WERI-Rb-1 (cell line): ENCODE results near the gene MYO6.

ENCODE experiments used
- DNase-seq: peaks from one replicate; pipeline ENCODE4 v3.0.0-alpha.2; 2020
- H3K27ac ChIP-seq: fragments of 250-450 bp; sonication (Bioruptor Pico); 2 replicates; pipeline ENCODE4 v1.5.1; 2020; ENCODE audit warnings: mild to moderate bottlenecking, moderate library complexity
- H3K27me3 ChIP-seq: fragments of 250-450 bp; sonication (Bioruptor Pico); 2 replicates; pipeline ENCODE4 v1.5.1; 2021; ENCODE audit warnings: mild to moderate bottlenecking, low read depth, moderate library complexity; ENCODE audit not compliant: insufficient read depth, severe bottlenecking
- H3K36me3 ChIP-seq: fragments of 250-450 bp; sonication (Bioruptor Pico); 2 replicates; pipeline ENCODE4 v1.5.1; 2020; ENCODE audit warnings: mild to moderate bottlenecking, moderate library complexity
- H3K4me3 ChIP-seq: 2 replicates; pipeline ENCODE4 v1.5.1; 2011; ENCODE audit warnings: low read depth, mild to moderate bottlenecking, control low read depth, low read length
- H3K9me3 ChIP-seq: fragments of 250-450 bp; sonication (Bioruptor Pico); 2 replicates; pipeline ENCODE4 v1.5.1; 2021; ENCODE audit warnings: mild to moderate bottlenecking, moderate library complexity; ENCODE audit not compliant: severe bottlenecking
- CTCF ChIP-seq: IDR thresholded peaks from 2 replicates; pipeline ENCODE4 v1.5.1; 2011; ENCODE audit warnings: low read depth, mild to moderate bottlenecking, control low read depth, inconsistent platforms, low read length

MYO6 gene

GRCh38 chr6:75794351-75794846, 45.4 kb downstream of the MYO6 start:
- TF ChIP-seq CTCF, result no peak
- Histone ChIP-seq H3K4me3 (no peak overlapping the region), H3K9me3 (no peaks in the 10 kb centered on the region), H3K27ac (no peak overlapping the region), H3K27me3 (no peaks in the 10 kb centered on the region), H3K36me3 (no peaks in the 10 kb centered on the region)
- no peak for DNase-seq

DNA sequence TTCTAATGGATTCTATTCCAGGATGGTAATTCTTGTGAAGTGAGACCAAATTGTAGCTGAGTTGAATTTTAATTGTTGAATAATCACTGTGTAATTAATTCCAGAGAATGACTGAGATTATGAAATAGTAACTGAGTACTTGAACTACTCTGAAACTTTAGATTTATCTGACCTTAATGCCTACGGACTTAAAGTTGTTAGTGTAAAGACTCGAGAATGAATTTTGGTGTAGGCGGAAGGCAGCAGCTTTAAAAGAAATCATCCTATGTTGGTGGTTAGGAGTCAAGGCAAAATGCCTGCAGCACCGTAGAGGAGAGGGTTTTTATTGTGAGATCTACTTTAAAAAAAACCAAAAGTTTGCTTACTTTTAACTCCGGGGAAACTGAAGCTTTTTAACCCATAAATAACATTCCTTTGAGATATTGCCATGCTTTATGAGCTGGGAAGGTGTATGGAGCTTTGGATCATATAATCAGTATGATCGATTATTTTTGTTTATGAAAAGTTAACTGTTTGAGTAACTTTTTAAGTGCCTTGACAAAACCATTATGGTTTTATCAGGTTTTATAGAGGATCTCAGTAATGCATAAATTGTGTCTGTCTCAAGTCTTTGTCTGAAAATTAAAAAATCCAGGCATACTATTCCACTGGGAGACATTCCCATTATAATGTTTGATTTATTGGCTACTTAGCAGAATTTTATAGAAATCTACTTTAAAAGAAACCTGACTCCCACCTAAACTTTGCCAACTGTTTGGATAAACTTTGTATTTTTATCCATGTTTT, 46.1 kb downstream of the MYO6 start:
- Histone ChIP-seq H3K4me3 (no peak overlapping the region), H3K9me3 (no peaks in the 10 kb centered on the region), H3K36me3 (no peaks in the 10 kb centered on the region), H3K27me3 (no peaks in the 10 kb centered on the region), H3K27ac (no peak overlapping the region)
- DNase-seq, result no peak
- TF ChIP-seq CTCF, result no peak

DNA sequence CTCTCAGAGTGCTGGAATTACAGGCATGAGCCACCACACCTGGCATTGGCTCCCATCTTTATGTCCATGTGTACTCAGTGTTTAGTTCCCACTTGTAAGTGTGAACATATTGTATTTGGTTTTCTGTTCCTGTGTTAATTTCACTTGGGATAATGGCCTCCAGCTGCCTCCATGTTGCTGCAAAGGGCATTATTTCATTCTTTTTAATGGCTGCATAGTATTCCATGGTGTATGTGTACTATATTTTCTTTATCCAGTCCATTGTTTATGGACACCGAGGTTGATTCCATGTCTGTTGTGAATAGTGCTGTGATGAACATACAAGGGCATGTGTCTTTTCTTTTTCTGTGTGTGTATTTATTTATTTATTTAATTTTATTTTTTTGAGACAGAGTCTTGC, 47.7 kb downstream of the MYO6 start:
- TF ChIP-seq CTCF, result no peak
- Histone ChIP-seq H3K9me3 (no peaks in the 10 kb centered on the region), H3K4me3 (no peak overlapping the region), H3K27ac (no peak overlapping the region), H3K27me3 (no peaks in the 10 kb centered on the region), H3K36me3 (no peaks in the 10 kb centered on the region)
- no peak for DNase-seq

DNA sequence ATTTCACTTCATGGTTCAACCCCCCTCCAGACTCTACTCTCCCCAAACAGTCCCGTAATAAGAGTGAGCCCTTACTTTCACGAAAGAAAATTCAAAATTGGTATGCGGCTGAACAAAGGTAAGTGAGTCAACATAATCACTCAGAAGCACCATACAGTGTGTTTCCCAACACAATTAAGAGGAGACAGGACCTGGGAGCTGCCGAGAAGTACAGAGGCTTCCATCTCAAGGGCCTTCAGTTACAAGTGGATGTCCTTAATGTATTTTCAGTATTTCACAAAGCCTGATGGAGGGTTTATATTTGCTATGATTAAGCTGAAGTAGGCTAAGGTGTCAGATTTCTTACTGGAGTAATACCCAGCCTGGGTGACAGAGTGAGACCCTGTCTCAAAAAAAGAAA, 51.1 kb downstream of the MYO6 start:
- no peak overlapping the region for H3K4me3 ChIP-seq
- H3K36me3 ChIP-seq, result no peaks in the 10 kb centered on the region
- H3K27ac ChIP-seq, result no peak overlapping the region
- H3K27me3 ChIP-seq, result no peaks in the 10 kb centered on the region
- H3K9me3 ChIP-seq, result no peaks in the 10 kb centered on the region
- no peak for TF ChIP-seq CTCF
- DNase-seq, result no peak

DNA sequence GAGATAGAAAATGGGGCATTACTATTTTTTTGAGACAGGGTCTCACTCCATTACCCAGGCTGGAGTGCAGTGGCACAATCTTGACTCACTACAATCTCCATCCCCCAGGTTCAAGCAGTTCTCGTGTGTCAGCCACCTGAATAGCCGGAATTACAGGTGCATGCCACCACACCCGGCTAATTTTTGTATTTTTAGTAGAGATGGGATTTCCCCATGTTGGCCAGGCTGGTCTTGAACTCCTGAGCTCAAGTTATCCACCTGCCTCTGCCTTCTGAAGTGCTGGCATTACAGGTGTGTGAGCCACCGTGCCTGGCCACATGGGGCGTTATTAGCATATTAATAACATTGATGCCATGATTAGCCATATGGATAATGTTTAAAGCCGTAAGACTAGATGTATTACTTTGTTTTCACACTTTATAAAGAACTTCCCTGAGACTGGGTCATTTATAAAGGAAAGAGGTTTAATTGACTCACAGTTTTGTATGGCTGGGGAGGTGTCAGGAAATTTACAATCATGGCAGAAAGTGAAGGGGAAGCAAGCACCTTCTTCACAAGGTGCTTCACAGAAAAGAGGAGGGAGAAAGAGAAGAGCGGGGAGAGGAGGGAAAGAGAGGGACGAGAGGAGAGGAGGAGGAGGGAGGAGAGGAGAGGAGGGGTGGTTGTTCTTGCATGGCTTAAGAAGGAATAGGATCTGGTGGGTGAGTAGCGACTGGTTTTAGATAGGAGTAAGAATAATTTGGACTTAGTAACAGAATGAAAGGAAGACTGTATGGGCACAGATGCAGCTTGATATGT, 51.9 kb downstream of the MYO6 start:
- no peak for TF ChIP-seq CTCF
- Histone ChIP-seq H3K36me3 (no peaks in the 10 kb centered on the region), H3K27me3 (no peaks in the 10 kb centered on the region), H3K27ac (no peak overlapping the region), H3K9me3 (no peaks in the 10 kb centered on the region), H3K4me3 (no peak overlapping the region)
- no peak for DNase-seq
